HG03378 (cell line): ENCODE results near the gene GRID2.

ENCODE experiments used
- ATAC-seq: cut with Tn5 transposase; IDR thresholded peaks from one replicate; pipeline ENCODE4 v1.9.1; 2021; ENCODE audit warnings: mild to moderate bottlenecking, moderate library complexity; ENCODE audit not compliant: unreplicated experiment

Gene GRID2

GRCh38 chr4:93061826-93062225 is 758.1 kb downstream of the GRID2 start:
- ATAC-seq = no peak

- no peak for ATAC-seq
Observed at GRCh38 chr4:93063325-93063724, 759.6 kb downstream of the GRID2 start.

GRCh38 chr4:93065790-93066189 is 762.0 kb downstream of the GRID2 start:
- no peak for ATAC-seq

GRCh38 chr4:93066749-93067148 is 763.0 kb downstream of the GRID2 start:
- no peak for ATAC-seq

GRCh38 chr4:93072292-93072691 is 768.5 kb downstream of the GRID2 start:
- no peak for ATAC-seq

- no peak for ATAC-seq
Observed at GRCh38 chr4:93080316-93080715, 776.5 kb downstream of the GRID2 start.

GRCh38 chr4:93084599-93085305 is 781.0 kb downstream of the GRID2 start:
- ATAC-seq = no peak

- ATAC-seq = no peak
Observed at GRCh38 chr4:93086356-93086755, 782.6 kb downstream of the GRID2 start.

- no peak for ATAC-seq
Observed at GRCh38 chr4:93092765-93093164, 789.0 kb downstream of the GRID2 start.

GRCh38 chr4:93103042-93103441 is 799.3 kb downstream of the GRID2 start:
- no peak for ATAC-seq

- no peak for ATAC-seq
Observed at GRCh38 chr4:93116624-93117023, 812.9 kb downstream of the GRID2 start.

- no peak for ATAC-seq
Observed at GRCh38 chr4:93127489-93127888, 823.7 kb downstream of the GRID2 start.

GRCh38 chr4:93132631-93133030 is 828.9 kb downstream of the GRID2 start:
- ATAC-seq = no peak

GRCh38 chr4:93139118-93139517 is 835.4 kb downstream of the GRID2 start:
- no peak for ATAC-seq

- ATAC-seq = no peak
Observed at GRCh38 chr4:93143902-93144301, 840.1 kb downstream of the GRID2 start.

GRCh38 chr4:93144644-93145043 is 840.9 kb downstream of the GRID2 start:
- ATAC-seq = no peak

GRCh38 chr4:93147524-93148212 is 843.9 kb downstream of the GRID2 start:
- ATAC-seq = no peak

- no peak for ATAC-seq
Observed at GRCh38 chr4:93152491-93152890, 848.7 kb downstream of the GRID2 start.

- ATAC-seq = no peak
Observed at GRCh38 chr4:93157986-93158385, 854.2 kb downstream of the GRID2 start.

GRCh38 chr4:93168053-93168452 is 864.3 kb downstream of the GRID2 start:
- ATAC-seq = no peak

GRCh38 chr4:93169966-93170365 is 866.2 kb downstream of the GRID2 start:
- no peak for ATAC-seq

GRCh38 chr4:93174598-93174997 is 870.8 kb downstream of the GRID2 start:
- no peak for ATAC-seq

GRCh38 chr4:93178279-93178678 is 874.5 kb downstream of the GRID2 start:
- ATAC-seq = no peak
